IPS DF 19.7 (cell line): Measurements from ENCODE around the gene SUMO3.

Experiments used
- DNase-seq: peaks from one replicate; pipeline ENCODE4 v3.0.0-alpha.2; 2013; ENCODE audit warnings: low read depth, low spot score

The SUMO3 gene

GRCh38 chr21:44831227-44831860 is 13.5 kb upstream of the SUMO3 start:
- no peak for DNase-seq

GRCh38 chr21:44829507-44830092 is 11.7 kb upstream of the SUMO3 start:
- no peak for DNase-seq

- DNase-seq = no peak
Measured at GRCh38 chr21:44828362-44829056, 10.6 kb upstream of the SUMO3 start.

- no peak for DNase-seq
Measured at GRCh38 chr21:44823179-44823660, 5.4 kb upstream of the SUMO3 start.

GRCh38 chr21:44822484-44823178 is 4.8 kb upstream of the SUMO3 start:
- no peak for DNase-seq

GRCh38 chr21:44820851-44821250 is 3.0 kb upstream of the SUMO3 start:
- DNase-seq = no peak

GRCh38 chr21:44819283-44820243 is 1.7 kb upstream of the SUMO3 start:
- no peak for DNase-seq

- DNase-seq = no peak
Measured at GRCh38 chr21:44818640-44819011, 764 bp upstream of the SUMO3 start.

GRCh38 chr21:44817506-44817880 is 369 bp downstream of the SUMO3 start:
- DNase-seq = no peak

GRCh38 chr21:44816761-44817505 is 929 bp downstream of the SUMO3 start:
- no peak for DNase-seq

- no peak for DNase-seq
Measured at GRCh38 chr21:44815852-44816628, 1.8 kb downstream of the SUMO3 start.

- no peak for DNase-seq
Measured at GRCh38 chr21:44815225-44815624, 2.6 kb downstream of the SUMO3 start.

- DNase-seq = no peak
Measured at GRCh38 chr21:44814498-44815023, 3.3 kb downstream of the SUMO3 start.

- DNase-seq = no peak
Measured at GRCh38 chr21:44813727-44814126, 4.1 kb downstream of the SUMO3 start.

- no peak for DNase-seq
Measured at GRCh38 chr21:44813149-44813548, 4.7 kb downstream of the SUMO3 start.

- DNase-seq = no peak
Measured at GRCh38 chr21:44812640-44813039, 5.2 kb downstream of the SUMO3 start.

GRCh38 chr21:44810779-44811178 is 7.1 kb downstream of the SUMO3 start:
- DNase-seq = no peak

GRCh38 chr21:44805859-44806258 is 12.0 kb downstream of the SUMO3 start:
- no peak for DNase-seq

GRCh38 chr21:44805226-44805625 is 12.6 kb downstream of the SUMO3 start:
- no peak for DNase-seq

GRCh38 chr21:44804762-44805161 is 13.1 kb downstream of the SUMO3 start:
- no peak for DNase-seq
